Activated B cell treated with CpG ODN at 0.5 μM for 24 hours (primary cell): ENCODE data around the gene RAD9A. TPM values are rescaled to one million over a fixed set of nuclear protein-coding genes. Genes with fewer than 3 reads are reported as not detected.

Source experiments
- ATAC-seq: fragments of 200-7000 bp; cut with Tn5 transposase; one replicate; pipeline ENCODE4 v1.10.0; 2021; ENCODE audit warnings: low read depth, mild to moderate bottlenecking, moderate library complexity
- CTCF ChIA-PET: fragments of 350-600 bp; sonication (Branson Sonifier 250); formaldehyde crosslinking; loops from one replicate; lab custom pipeline; 2021; ENCODE audit warnings: antibody characterized with exemption; lab: Charles Lee
- POLR2A ChIA-PET: fragments of 350-600 bp; sonication (Branson Sonifier 250); formaldehyde crosslinking; loops from one replicate; lab custom pipeline; 2021; ENCODE audit warnings: antibody characterized with exemption; lab: Charles Lee
- DNase-seq: peaks from one replicate; pipeline ENCODE4 v3.0.0; 2022
- H3K27ac Mint-ChIP-seq: one replicate; pipeline ENCODE4 v1.8.0; 2020; ENCODE audit warnings: mixed read lengths
- H3K27me3 Mint-ChIP-seq: one replicate; pipeline ENCODE4 v1.8.0; 2021; ENCODE audit warnings: mixed read lengths
- H3K36me3 Mint-ChIP-seq: one replicate; pipeline ENCODE4 v1.8.0; 2021; ENCODE audit warnings: low read depth, mixed read lengths
- H3K4me1 Mint-ChIP-seq: one replicate; pipeline ENCODE4 v1.8.0; 2021; ENCODE audit warnings: mixed read lengths
- H3K4me3 Mint-ChIP-seq: one replicate; pipeline ENCODE4 v1.8.0; 2020; ENCODE audit warnings: mild to moderate bottlenecking, mixed read lengths
- H3K9me3 Mint-ChIP-seq: one replicate; pipeline ENCODE4 v1.8.0; 2020; ENCODE audit warnings: mixed read lengths
- intact Hi-C: fragments of 100-400 bp; cut with micrococcal nuclease; formaldehyde crosslinking; loops from one replicate; pipeline ENCODE4 v1.15.1; 2024
- total RNA-seq: library from RNA; stranded (reverse); gene quantifications from 2 replicates; pipeline ENCODE4 v1.2.3, GENCODE V29; 2022
- TF ChIP-seq, protein P1 (sequence below): fragments of 200-600 bp; IDR thresholded peaks from one replicate; pipeline ENCODE4 v1.8.0; 2022; ENCODE audit warnings: antibody characterized with exemption, mild to moderate bottlenecking

RAD9A gene
- total RNA-seq, 1 donor from 2014 or later: 35.2 TPM

DNA sequence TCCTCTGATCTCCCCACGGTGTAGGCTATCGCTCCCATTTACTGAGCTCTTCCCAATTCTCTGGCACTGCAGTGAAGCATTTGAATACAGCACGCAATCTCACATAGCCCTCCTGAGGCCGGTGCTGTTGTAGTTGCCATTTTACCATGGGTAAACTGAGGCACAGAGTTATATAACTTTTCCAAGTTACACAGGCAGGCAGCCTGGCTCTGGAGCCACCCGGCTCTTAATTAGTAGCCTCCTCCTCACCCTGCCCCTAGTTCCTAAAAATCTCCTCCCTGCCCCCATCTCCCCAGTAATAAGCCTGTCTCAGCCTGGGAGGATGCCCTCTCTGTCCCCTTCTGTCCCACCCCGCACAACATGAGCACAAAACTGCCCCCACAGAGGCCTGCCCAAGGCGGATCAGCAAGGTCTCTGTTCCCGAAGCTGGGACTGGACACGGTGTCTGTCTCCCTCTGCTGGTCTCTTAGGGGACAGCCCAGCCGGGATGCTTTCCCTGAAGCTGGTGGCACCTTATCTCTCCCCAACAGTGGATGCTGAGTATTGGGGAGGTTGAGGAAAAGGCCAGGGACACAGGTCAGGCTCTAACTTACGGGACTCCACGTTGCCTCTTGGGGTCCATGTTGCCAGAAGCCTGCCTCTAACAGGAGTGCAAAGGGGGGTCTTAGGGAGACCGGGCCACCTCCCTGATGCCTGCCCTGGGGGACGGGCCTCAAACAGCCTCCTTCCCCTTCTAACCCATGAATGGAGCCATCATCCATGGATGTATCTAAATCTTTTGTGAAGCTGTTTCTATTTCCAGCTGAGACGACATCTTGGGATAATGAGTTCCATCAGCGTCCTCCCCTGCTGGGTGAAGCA is 9.3 kb upstream of the RAD9A start:
- Mint-ChIP-seq H3K27me3 (no peaks in the 10 kb centered on the region), H3K4me3 (peak overlapping the region; percentile 70), H3K9me3 (no peaks in the 10 kb centered on the region), H3K4me1 (peaks cover 31% of the 10 kb centered on the region), H3K36me3 (no peaks in the 10 kb centered on the region), H3K27ac (peak overlapping the region; percentile 90)
- TF ChIP-seq, protein P1, sequence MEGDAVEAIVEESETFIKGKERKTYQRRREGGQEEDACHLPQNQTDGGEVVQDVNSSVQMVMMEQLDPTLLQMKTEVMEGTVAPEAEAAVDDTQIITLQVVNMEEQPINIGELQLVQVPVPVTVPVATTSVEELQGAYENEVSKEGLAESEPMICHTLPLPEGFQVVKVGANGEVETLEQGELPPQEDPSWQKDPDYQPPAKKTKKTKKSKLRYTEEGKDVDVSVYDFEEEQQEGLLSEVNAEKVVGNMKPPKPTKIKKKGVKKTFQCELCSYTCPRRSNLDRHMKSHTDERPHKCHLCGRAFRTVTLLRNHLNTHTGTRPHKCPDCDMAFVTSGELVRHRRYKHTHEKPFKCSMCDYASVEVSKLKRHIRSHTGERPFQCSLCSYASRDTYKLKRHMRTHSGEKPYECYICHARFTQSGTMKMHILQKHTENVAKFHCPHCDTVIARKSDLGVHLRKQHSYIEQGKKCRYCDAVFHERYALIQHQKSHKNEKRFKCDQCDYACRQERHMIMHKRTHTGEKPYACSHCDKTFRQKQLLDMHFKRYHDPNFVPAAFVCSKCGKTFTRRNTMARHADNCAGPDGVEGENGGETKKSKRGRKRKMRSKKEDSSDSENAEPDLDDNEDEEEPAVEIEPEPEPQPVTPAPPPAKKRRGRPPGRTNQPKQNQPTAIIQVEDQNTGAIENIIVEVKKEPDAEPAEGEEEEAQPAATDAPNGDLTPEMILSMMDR: peak; percentile 47
- peak; percentile 80 for ATAC-seq
- ChIA-PET POLR2A (interaction anchor here (0.6 to 26.4 kb wide), 22 partner anchors 9 to 1241 kb away, joined by 3 to 1307 read pairs (median 7); partner anchors contain the start of genes AIP, ANKRD13D, CLCF1 and GRK2), CTCF (interaction anchor here (0.6 to 22.6 kb wide), 32 partner anchors 8 to 542 kb away, joined by 3 to 735 read pairs (median 6); partner anchors contain the start of genes ANKRD13D, CLCF1, GRK2 and POLD4)
- DNase-seq: peak; percentile 75
- intact Hi-C loops: loop anchor here (1.0 kb wide), 7 partner anchors 8 to 301 kb away; partner anchors contain the start of gene POLD4

- Mint-ChIP-seq H3K36me3 (no peaks in the 10 kb centered on the region), H3K27me3 (no peaks in the 10 kb centered on the region), H3K9me3 (no peaks in the 10 kb centered on the region), H3K4me1 (peaks cover 34% of the 10 kb centered on the region), H3K27ac (no peak overlapping the region), H3K4me3 (no peak overlapping the region)
- TF ChIP-seq, protein P1: no peak
- DNase-seq (no peak), ATAC-seq (no peak)
- intact Hi-C loops: no loop called here
- ChIA-PET POLR2A (interaction anchor here (1.6 to 26.4 kb wide), 3 partner anchors 23 to 115 kb away, joined by 4 to 1307 read pairs (median 65); partner anchors contain the start of genes CLCF1 and POLD4), CTCF (interaction anchor here (1.0 to 22.6 kb wide), 3 partner anchors 32 to 120 kb away, joined by 3 to 735 read pairs (median 200); partner anchors contain the start of gene POLD4)
These were observed 6.9 kb upstream of the RAD9A start for GRCh38 chr11:67384851-67385366.

GRCh38 chr11:67387069-67387468 is 4.7 kb upstream of the RAD9A start:
- ATAC-seq: no peak
- TF ChIP-seq, protein P1: no peak
- Mint-ChIP-seq H3K36me3 (no peaks in the 10 kb centered on the region), H3K9me3 (no peaks in the 10 kb centered on the region), H3K27me3 (no peaks in the 10 kb centered on the region), H3K4me3 (no peak overlapping the region), H3K4me1 (peaks cover 29% of the 10 kb centered on the region), H3K27ac (no peak overlapping the region)
- ChIA-PET CTCF (interaction anchor here (0.6 to 22.6 kb wide), 5 partner anchors 25 to 265 kb away, joined by 4 to 735 read pairs (median 5); partner anchors contain the start of gene POLD4), POLR2A (interaction anchor here (0.6 to 26.4 kb wide), 6 partner anchors 11 to 87 kb away, joined by 3 to 1307 read pairs (median 5); partner anchors contain the start of genes CLCF1, POLD4 and PTPRCAP)
- intact Hi-C loops: no loop called here
- no peak for DNase-seq

GRCh38 chr11:67387518-67387917 is 4.3 kb upstream of the RAD9A start:
- Mint-ChIP-seq H3K36me3 (peaks cover 2% of the 10 kb centered on the region), H3K27me3 (no peaks in the 10 kb centered on the region), H3K4me1 (peaks cover 28% of the 10 kb centered on the region), H3K4me3 (no peak overlapping the region), H3K9me3 (no peaks in the 10 kb centered on the region), H3K27ac (no peak overlapping the region)
- POLR2A ChIA-PET: interaction anchor here (0.9 to 26.4 kb wide), 4 partner anchors 11 to 50 kb away, joined by 3 to 1307 read pairs (median 5); partner anchors contain the start of genes CLCF1, POLD4 and PTPRCAP
- CTCF ChIA-PET: interaction anchor here (1.2 to 22.6 kb wide), 2 partner anchors 34 to 126 kb away, joined by 4 to 735 read pairs; partner anchors contain the start of gene POLD4
- no peak for ATAC-seq
- intact Hi-C loops: no loop called here
- TF ChIP-seq, protein P1: no peak
- no peak for DNase-seq
